HG03565 (cell line): ENCODE measurements around the gene CD52.

Source experiments
- ATAC-seq: cut with Tn5 transposase; IDR thresholded peaks from one replicate; pipeline ENCODE4 v1.9.1; 2021; ENCODE audit warnings: mild to moderate bottlenecking, moderate library complexity; ENCODE audit not compliant: unreplicated experiment

CD52 gene

GRCh38 chr1:26317612-26318337 lies at the start of gene CD52:
CD52 (plus strand) TSS chr1:26317958; CDS start chr1:26318018, 60 bp downstream.
- no peak for ATAC-seq

GRCh38 chr1:26268290-26269197 lies 49.2 kb upstream of the CD52 start:
- no peak for ATAC-seq

- no peak for ATAC-seq
Observed at GRCh38 chr1:26269198-26269550, 48.6 kb upstream of the CD52 start.

GRCh38 chr1:26274801-26275425 lies 42.8 kb upstream of the CD52 start:
- no peak for ATAC-seq

GRCh38 chr1:26275580-26276431 lies 42.0 kb upstream of the CD52 start:
- ATAC-seq = no peak

GRCh38 chr1:26276432-26276838 lies 41.3 kb upstream of the CD52 start:
- no peak for ATAC-seq

- no peak for ATAC-seq
Observed at GRCh38 chr1:26277261-26277661, 40.5 kb upstream of the CD52 start.

- ATAC-seq = no peak
Observed at GRCh38 chr1:26277719-26278118, 40.0 kb upstream of the CD52 start.

GRCh38 chr1:26278303-26278702 lies 39.5 kb upstream of the CD52 start:
- no peak for ATAC-seq

- no peak for ATAC-seq
Observed at GRCh38 chr1:26278724-26279455, 38.9 kb upstream of the CD52 start.

GRCh38 chr1:26279456-26280332 lies 38.1 kb upstream of the CD52 start, which contains the start of gene SH3BGRL3:
SH3BGRL3 (plus strand) TSS chr1:26280086; CDS start chr1:26280156, 70 bp downstream.
- no peak for ATAC-seq

- no peak for ATAC-seq
Observed at GRCh38 chr1:26280333-26281042, 37.3 kb upstream of the CD52 start.

- ATAC-seq = no peak
Observed at GRCh38 chr1:26281091-26281958, 36.4 kb upstream of the CD52 start.

GRCh38 chr1:26281971-26282370 lies 35.8 kb upstream of the CD52 start:
- ATAC-seq = no peak

GRCh38 chr1:26282401-26282918 lies 35.3 kb upstream of the CD52 start:
- ATAC-seq = no peak

GRCh38 chr1:26283279-26283853 lies 34.4 kb upstream of the CD52 start:
- ATAC-seq = no peak
